Measurements from ENCODE around the gene CHRNB2. TPM values are rescaled to one million over a fixed set of nuclear protein-coding genes. Genes with fewer than 3 reads are reported as not detected.

The CHRNB2 gene
- total RNA-seq, 1 donor from 2014 or later, result 44.9 TPM

DNA sequence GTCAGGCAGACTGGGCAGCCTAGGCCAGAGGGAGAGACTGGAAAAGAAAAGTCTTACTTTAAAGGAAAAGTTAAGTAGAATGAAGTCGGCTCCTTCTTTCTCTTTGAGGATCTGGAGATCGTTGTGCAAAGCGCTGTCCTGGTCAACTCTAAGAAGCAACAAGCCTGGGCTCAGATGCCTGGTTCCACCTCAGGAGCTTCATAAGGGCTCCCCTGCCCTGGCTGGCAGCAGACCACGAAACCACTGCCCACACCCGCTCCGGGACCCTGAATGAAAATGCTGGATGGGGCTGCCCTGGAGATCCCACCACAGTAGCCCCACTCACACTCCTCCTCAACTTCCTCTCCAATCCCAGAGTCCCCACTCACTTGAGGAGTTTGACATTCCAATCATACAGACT, 15.5 kb upstream of the CHRNB2 start:
- Mint-ChIP-seq H3K4me1 (ENCODE audit: low read depth, unreplicated experiment) (peaks cover 11% of the 10 kb centered on the region), H3K9me3 (ENCODE audit: unreplicated experiment) (no peaks in the 10 kb centered on the region), H3K4me3 (ENCODE audit: unreplicated experiment) (no peak overlapping the region), H3K36me3 (ENCODE audit: unreplicated experiment) (no peaks in the 10 kb centered on the region), H3K27ac (ENCODE audit: unreplicated experiment) (no peak overlapping the region), H3K27me3 (ENCODE audit: unreplicated experiment) (peaks cover 6% of the 10 kb centered on the region)
- no peak for DNase-seq
- TF ChIP-seq, protein P1, sequence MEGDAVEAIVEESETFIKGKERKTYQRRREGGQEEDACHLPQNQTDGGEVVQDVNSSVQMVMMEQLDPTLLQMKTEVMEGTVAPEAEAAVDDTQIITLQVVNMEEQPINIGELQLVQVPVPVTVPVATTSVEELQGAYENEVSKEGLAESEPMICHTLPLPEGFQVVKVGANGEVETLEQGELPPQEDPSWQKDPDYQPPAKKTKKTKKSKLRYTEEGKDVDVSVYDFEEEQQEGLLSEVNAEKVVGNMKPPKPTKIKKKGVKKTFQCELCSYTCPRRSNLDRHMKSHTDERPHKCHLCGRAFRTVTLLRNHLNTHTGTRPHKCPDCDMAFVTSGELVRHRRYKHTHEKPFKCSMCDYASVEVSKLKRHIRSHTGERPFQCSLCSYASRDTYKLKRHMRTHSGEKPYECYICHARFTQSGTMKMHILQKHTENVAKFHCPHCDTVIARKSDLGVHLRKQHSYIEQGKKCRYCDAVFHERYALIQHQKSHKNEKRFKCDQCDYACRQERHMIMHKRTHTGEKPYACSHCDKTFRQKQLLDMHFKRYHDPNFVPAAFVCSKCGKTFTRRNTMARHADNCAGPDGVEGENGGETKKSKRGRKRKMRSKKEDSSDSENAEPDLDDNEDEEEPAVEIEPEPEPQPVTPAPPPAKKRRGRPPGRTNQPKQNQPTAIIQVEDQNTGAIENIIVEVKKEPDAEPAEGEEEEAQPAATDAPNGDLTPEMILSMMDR (IDR thresholded peaks at IDR 0.05; ENCODE audit: partially characterized antibody, unreplicated experiment), result no peak

DNA sequence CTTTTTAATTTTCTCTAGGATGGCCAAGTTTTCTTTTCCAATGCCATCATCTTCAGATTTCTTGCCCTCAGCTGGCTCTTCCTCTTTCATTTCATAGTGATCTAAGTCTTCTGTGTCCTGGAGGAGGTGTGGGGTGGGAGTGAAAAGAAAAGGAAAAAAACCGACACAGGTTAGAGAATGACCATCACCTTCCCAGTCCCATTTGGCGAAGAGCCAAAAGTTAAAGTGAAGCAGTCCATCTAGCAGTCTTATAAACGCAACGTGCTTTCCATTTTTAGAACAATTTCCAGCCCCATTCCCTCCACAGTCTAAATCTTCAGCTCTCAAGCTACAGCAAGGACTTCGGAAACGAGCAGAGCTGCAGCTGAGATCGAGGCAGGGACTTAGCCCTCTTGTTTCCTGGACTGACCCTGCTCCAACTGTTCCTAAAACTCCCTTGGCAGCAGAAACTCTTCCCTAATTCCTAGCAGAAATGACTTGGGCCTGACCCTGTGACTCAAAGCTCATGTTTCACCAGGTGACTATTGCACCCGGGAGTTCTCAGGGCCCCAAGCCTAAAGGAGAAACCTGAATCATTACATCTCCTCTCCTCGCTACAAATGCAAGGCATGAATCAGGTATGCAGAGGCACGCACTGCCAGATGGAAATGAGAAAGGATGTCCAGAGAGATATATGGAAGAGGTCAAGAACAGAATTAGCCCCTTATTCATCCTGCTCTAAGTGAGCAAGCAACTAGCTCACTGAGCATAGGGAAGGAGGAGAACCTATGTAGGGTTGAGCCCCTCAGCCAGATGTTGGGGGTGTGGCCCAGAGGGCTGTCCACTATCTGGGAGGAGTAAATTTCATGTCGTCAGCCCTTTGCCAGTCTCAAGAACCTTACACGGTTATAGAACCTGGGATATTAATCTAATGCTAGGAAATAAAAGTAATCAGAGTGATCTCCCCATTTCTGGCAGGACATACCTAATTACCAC, 14.2 kb upstream of the CHRNB2 start:
- no peak overlapping the region for H3K27ac Mint-ChIP-seq (ENCODE audit: unreplicated experiment)

DNA sequence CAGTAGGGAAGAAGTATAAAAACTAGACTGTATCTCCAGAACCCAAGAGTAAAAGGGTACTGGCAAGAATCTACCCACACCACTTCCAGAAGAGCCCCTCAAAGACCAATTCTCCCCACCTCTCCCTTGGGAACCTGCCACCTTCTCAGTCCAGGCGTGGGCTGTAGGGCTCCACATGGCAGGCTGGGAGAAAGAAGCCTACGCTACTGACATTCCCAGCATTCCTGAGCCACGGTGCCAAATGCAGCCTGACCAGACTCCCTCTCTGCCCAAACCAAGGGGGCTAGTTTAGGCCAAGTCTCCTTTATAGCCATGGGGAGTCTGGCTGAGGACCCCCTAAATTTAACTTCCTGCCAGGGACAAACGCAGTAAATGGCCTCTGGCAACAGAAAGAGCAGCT, 11.2 kb upstream of the CHRNB2 start:
- TF ChIP-seq, protein P1 (IDR thresholded peaks at IDR 0.05; ENCODE audit: partially characterized antibody, unreplicated experiment), result no peak
- peaks cover 13% of the 10 kb centered on the region for H3K27me3 Mint-ChIP-seq (ENCODE audit: unreplicated experiment)
- no peak overlapping the region for H3K27ac Mint-ChIP-seq (ENCODE audit: unreplicated experiment)
- no peak for DNase-seq
- H3K4me3 Mint-ChIP-seq (ENCODE audit: unreplicated experiment), result peak overlapping the region; percentile 94
- peaks cover 15% of the 10 kb centered on the region for H3K4me1 Mint-ChIP-seq (ENCODE audit: low read depth, unreplicated experiment)
- peaks cover 11% of the 10 kb centered on the region for H3K9me3 Mint-ChIP-seq (ENCODE audit: unreplicated experiment)
- no peaks in the 10 kb centered on the region for H3K36me3 Mint-ChIP-seq (ENCODE audit: unreplicated experiment)

More for the DNA sequence above, 14.2 kb upstream of the CHRNB2 start:
- Mint-ChIP-seq H3K36me3 (ENCODE audit: unreplicated experiment) (no peaks in the 10 kb centered on the region), H3K4me3 (ENCODE audit: unreplicated experiment) (peak overlapping the region; percentile 16), H3K27me3 (ENCODE audit: unreplicated experiment) (peaks cover 12% of the 10 kb centered on the region), H3K9me3 (ENCODE audit: unreplicated experiment) (peaks cover 4% of the 10 kb centered on the region), H3K4me1 (ENCODE audit: low read depth, unreplicated experiment) (peaks cover 15% of the 10 kb centered on the region)
- DNase-seq, result no peak
- TF ChIP-seq, protein P1 (IDR thresholded peaks at IDR 0.05; ENCODE audit: partially characterized antibody, unreplicated experiment), result no peak

DNA sequence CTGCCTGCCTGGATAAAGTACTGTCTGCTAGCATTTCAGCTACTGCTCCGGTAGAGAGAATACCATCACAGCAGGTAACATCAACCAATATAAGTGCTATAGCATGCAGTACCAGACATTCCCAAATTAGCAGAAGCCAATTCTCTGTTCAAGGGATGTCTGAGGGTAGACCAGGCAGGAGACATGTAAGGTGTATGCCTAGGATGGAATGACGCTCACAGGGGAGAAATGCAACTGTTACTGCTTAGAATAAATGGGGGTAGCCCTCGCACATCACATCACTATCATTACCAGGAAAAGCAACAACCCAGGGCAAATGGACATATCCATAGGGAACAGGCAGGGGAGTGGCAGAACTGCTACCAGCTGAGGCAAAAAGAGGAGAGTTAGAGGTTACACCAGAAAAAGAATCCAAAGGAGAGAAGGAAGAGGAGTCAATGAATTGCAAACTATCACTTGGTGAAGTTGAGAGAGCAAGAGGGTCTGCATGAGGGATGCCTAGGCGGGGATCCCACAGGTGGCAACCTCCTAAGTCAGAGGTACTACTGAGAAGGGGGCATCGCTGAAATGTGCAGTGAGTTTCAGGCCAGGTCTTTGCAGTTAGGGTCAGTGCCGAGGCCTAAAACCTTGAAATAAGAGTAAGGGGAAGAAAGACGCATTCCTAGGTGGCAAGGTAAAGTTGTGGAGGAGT, 10.2 kb upstream of the CHRNB2 start:
- TF ChIP-seq, protein P1 (IDR thresholded peaks at IDR 0.05; ENCODE audit: partially characterized antibody, unreplicated experiment), result no peak
- Mint-ChIP-seq H3K27ac (ENCODE audit: unreplicated experiment) (peak overlapping the region; percentile 93), H3K27me3 (ENCODE audit: unreplicated experiment) (peaks cover 13% of the 10 kb centered on the region), H3K36me3 (ENCODE audit: unreplicated experiment) (no peaks in the 10 kb centered on the region), H3K4me1 (ENCODE audit: low read depth, unreplicated experiment) (peaks cover 15% of the 10 kb centered on the region), H3K4me3 (ENCODE audit: unreplicated experiment) (peak overlapping the region; percentile 94), H3K9me3 (ENCODE audit: unreplicated experiment) (peaks cover 11% of the 10 kb centered on the region)
- no peak for DNase-seq
